Activated T-cell treated with anti-CD3 and anti-CD28 coated beads, Interleukin-2, amount 50 U/mL, for 1 hour (primary cell): Measurements from ENCODE around the gene SMYD3.

Source experiments
- DNase-seq: peaks from one replicate; pipeline ENCODE4 v3.0.0-alpha.2; 2020

Gene SMYD3

GRCh38 chr1:246506674-246507481 lies at the start of gene SMYD3:
Gene SMYD3, minus strand, starts transcription at chr1:246507279.
- peak; percentile 77 for DNase-seq

GRCh38 chr1:246554201-246554600 lies 47.1 kb upstream of the SMYD3 start:
- DNase-seq: no peak

DNA sequence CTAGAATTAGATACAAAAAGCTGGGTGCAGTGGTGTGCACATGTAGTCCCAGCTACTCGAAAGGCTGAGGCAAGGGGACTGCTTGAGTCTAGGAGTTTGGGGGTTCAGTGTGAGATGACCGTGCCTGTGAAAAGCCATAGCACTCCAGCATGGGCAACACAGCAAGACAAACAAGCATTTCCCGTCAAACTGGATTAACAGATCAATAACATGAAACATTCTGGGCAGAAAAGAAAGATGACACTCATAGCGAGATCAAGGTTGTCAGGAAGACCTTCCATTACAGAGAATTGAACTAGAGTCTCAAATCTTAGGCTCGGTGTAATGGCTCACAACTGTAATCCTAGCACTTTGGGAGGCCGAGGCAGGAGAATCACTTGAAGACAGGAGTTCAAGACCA lies 45.0 kb upstream of the SMYD3 start:
- DNase-seq: no peak

DNA sequence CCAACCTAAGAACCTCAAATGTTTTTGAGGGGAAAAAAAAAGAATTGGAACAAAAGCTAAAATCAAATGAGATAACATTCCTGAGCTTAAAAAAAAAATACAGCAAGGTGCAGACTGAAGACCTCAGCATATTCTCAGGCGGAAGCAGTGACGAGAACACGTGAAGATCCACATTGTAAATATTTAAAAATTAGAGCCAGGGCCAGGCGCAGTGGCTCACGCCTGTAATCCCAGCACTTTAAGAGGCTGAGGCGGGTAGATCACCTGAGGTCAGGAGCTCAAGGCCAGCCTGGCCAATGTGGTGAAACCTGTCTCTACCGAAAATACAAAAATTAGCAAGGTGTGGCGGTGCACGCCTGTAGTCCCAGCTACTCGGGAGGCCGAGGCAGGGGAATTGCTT lies 43.3 kb upstream of the SMYD3 start:
- DNase-seq: no peak

- DNase-seq: no peak
Observed at GRCh38 chr1:246549665-246550064, 42.6 kb upstream of the SMYD3 start.

DNA sequence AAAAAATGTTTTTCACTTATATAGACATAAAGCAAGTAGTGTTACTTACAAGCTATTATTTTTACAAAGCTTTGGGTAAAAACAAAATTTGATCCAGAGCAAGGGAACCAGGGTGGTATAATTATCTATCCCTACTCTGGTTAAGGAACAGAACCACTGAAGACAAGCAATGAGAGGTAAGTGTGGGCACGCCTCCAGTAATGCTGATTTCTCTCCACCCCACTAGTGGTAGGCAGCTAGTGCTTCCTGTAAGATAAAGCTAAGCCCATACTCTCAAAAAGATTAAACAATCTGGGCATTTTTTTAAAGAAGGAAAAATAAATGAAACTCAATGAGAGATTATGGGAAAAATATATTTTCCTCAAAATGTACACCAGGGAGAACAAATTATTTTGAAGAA lies 36.9 kb upstream of the SMYD3 start:
- DNase-seq: no peak

- no peak for DNase-seq
Observed at GRCh38 chr1:246540738-246541491, 33.8 kb upstream of the SMYD3 start.

- no peak for DNase-seq
Observed at GRCh38 chr1:246537887-246538286, 30.8 kb upstream of the SMYD3 start.

DNA sequence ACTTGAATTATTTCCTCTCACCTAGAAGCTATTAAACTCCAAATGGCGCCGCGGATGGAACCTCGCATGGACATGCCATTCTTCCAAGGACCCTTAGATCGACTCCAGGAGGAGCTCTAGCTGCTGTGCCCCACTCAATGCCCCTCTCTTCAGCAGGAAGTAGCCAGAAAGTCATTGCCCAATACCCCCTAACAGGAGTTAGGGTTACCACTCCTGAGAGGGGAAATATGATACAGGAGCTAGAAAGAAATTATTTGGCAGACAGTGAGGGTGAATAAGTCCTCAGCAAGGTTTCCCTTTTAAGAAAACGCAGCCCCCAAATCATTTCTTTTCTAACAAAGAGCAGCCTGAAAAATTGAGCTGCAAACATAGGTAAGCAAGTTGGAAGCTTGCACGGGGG lies 30.4 kb upstream of the SMYD3 start:
- no peak for DNase-seq

DNA sequence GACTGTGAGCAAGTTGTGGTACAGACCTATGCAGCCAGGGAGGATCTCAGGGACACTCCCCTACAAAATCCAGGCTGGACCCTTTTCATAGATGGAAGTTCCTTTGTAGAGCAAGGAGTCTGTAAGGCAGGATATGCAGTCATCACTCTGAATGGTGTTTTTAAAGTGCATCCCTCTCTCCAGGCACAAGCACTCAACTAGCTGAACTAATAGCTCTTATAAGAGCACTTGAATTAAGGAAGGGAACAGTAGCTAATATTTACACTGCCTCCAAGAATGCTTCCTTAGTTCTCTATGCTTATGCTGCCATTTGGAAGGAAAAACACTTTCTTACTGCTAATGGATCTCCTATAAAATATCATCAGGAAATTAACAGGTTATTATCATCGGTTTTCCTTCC lies 27.0 kb upstream of the SMYD3 start:
- no peak for DNase-seq

DNA sequence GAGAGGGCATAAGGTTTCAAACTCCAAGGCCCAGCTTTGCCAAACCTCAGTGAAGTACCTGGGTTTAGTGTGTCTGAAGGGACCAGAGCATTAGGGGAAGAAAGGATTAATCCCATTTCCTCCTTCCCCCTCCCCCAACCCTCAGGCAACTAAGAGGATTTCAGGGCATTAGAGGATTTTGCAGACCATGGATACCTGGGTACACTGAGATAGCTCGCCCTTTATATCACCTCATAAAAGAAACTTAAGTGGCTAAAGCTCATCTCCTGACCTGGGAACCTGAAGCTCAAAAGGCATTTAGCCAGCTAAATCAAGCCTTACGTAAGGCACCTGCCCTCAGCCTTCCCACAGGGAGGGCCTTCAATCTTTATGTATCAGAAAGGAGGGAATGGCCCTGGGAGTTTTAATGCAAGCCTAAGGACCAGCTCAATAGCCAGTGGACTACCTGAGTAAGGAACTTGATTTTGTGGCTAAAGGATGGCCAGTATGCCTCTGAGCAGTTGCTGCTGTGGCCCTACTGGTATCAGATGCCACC lies 26.4 kb upstream of the SMYD3 start:
- no peak for DNase-seq

DNA sequence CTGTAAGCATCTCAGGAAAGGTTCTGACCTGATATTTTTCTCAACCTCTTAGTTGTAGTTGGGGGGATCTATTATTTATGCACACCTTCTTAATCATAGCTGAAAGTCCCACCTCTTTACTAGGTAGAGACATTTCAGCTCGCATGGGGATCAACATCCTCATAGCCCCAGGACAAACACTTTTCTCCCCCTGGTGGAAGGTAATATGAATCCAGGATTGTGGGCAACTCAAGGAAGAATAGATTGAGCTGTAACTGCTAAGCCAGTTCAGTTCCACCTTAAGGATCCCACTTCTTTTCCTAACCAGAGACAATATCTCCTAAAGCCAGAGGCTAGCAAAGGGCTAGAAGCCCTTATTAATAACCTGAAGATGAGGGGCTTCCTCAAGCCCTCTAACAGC lies 25.4 kb upstream of the SMYD3 start:
- no peak for DNase-seq

GRCh38 chr1:246530482-246530881 lies 23.4 kb upstream of the SMYD3 start:
- no peak for DNase-seq

DNA sequence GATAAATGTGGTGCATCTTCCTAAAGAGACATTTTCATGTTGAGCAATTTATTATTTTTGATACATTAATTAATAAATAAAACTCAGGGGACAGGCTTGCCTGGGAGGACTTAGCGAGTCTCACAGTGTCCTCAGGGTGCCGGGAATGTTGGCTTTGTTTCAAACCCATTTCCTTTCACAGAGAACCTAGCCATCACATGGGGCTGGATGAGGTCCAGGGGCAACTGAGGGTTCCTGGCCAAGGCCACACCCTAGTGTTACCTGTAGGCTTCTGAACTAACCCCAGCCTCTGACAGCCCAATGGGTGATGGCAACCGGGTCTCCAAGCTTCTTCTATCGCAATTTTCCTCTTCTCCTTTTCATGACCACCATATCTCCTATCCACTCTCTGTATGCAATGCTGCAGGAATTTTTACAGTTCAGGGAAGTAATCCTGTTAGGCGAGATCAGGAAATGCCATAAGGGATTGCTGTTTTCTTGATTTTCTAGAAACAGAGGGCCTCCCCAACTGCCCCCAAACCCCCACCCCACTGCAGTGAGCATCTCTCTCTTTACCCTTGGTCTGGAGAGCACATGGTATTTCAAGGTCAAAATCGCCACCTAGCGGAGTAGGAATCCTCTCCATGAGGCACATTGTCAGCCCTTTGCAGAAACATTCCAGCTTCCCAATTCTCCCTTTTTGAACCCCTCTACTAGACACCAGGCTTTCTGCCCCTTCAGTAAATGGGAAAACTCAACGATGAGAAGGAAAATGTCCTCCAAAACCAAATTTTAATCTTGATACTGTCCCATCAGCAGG lies 22.1 kb upstream of the SMYD3 start:
- no peak for DNase-seq

GRCh38 chr1:246527402-246528088 lies 20.5 kb upstream of the SMYD3 start:
- no peak for DNase-seq

- no peak for DNase-seq
Observed at GRCh38 chr1:246526915-246527314, 19.8 kb upstream of the SMYD3 start.

GRCh38 chr1:246526380-246526779 lies 19.3 kb upstream of the SMYD3 start:
- DNase-seq: no peak

DNA sequence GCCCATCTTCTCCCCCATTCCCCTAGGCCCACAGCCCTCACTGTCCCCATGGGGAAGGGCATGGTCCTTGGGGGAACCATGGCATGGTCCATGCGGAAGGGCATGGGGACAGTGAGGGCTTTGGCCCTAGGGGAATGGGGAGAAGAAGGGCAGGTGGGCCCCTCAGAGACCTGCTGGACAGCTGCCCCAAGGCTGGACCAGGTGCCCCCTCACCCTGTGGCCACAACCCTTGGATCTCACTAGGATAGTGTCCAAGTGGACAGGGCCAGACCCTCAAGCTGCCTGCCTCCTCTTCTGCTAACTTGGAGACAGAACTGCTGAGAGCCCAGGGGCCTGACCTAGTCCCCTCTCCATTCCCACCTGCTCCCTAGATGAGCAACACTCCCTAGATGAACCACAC lies 12.4 kb upstream of the SMYD3 start:
- DNase-seq: no peak

DNA sequence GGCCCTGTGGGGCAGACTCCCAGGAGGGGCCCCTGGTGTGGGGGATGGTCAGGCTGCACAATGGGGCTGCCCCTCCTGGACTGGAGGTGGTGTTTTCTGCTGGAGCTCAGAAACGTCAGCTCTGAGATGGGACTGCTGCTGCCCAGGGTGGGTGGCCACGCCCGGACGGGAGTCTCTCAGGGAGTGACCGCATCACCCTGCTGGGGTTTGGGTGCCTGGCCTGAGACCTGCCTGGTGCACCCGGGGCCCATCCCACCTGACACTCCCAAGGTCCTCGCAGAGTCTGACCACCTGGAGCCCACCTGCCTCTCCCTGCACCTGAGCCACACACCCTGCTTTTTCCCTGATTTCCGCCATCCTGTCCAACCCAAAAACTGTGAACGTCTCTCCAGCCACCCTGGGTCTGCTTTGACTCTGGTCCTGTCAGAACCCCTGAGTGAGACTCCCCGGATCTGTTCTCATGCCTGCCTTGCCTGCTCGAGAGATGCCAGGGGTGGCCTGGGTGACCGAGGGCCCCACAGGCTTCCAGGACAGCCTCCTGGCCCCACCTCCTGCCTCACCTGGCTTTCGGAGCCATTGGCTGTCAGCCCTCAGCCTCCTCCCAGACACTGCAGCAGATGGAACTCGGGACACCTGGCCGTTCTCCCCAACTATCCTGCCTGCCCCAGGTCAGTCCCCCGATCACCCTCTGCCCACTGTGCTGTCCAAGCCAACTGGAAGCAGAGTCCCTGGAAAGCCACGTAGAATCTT lies 11.6 kb upstream of the SMYD3 start:
- DNase-seq: no peak

- DNase-seq: no peak
Observed at GRCh38 chr1:246517391-246517790, 10.3 kb upstream of the SMYD3 start.

DNA sequence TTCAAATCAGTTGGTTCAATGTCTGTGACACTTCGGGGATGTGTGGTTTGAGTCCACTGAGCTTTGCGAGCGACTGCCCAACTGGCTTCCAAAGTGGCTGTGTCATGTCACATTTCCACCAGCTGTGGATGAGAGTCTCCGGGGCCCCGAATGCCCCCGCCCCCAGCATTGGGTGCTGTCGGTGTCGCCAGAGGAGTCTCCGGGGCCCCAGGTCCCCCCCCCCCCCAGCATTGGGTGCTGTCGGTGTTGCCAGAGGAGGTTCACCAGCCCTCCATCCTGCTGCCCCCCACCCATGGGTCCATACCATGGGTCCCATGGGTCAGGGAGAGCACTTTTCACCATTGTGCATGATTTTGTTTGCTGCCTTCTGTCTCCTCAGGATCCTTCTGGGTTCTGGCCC lies 9.0 kb upstream of the SMYD3 start:
- no peak for DNase-seq
